GM12801 (cell line): ENCODE data around the gene BORCS5.

ENCODE experiments used
- CTCF ChIP-seq: IDR thresholded peaks from one replicate; pipeline ENCODE4 v1.5.1; 2011; ENCODE audit warnings: control low read depth; ENCODE audit not compliant: insufficient read length; ENCODE audit errors: extremely low read depth

Gene BORCS5

GRCh38 chr12:12460935-12461922 is 104.4 kb downstream of the BORCS5 start:
- no peak for TF ChIP-seq CTCF

GRCh38 chr12:12461923-12462315 is 105.0 kb downstream of the BORCS5 start:
- no peak for TF ChIP-seq CTCF

- TF ChIP-seq CTCF: no peak
Observed at GRCh38 chr12:12465522-12465921, 108.6 kb downstream of the BORCS5 start.

- no peak for TF ChIP-seq CTCF
Observed at GRCh38 chr12:12466157-12466556, 109.3 kb downstream of the BORCS5 start.

GRCh38 chr12:12467264-12467663 is 110.4 kb downstream of the BORCS5 start:
- TF ChIP-seq CTCF: no peak

- TF ChIP-seq CTCF: no peak
Observed at GRCh38 chr12:12467688-12468261, 110.9 kb downstream of the BORCS5 start.

- no peak for TF ChIP-seq CTCF
Observed at GRCh38 chr12:12468575-12468974, 111.7 kb downstream of the BORCS5 start.
